Measurements from ENCODE around the gene BEND6. TPM values are rescaled to one million over a fixed set of nuclear protein-coding genes. Genes with fewer than 3 reads are reported as not detected.

The BEND6 gene
- total and polyA plus RNA-seq, 3 donors from 2014 or later = 0.87 to 1.4 (median 1.0) TPM

GRCh38 chr6:56930846-56931245 is 24.1 kb upstream of the BEND6 start:
- DNase-seq = no peak
- Histone ChIP-seq H3K9me3 (no peaks in the 10 kb centered on the region), H3K36me3 (ENCODE audit: low read depth, missing control alignments) (no peaks in the 10 kb centered on the region), H3K4me1 (no peaks in the 10 kb centered on the region), H3K27me3 (no peaks in the 10 kb centered on the region), H3K4me3 (no peak overlapping the region), H3K27ac (no peak overlapping the region)
- intact Hi-C loops (cut with DNase I; ENCODE audit: low total_unique reads) = no loop called here
- WGBS, 2 donors = 71 to 81% methylated on average over 2 of the region's 2 CpGs
- no peak for TF ChIP-seq POLR2A (IDR thresholded peaks at IDR 0.05)
- TF ChIP-seq, protein P1, sequence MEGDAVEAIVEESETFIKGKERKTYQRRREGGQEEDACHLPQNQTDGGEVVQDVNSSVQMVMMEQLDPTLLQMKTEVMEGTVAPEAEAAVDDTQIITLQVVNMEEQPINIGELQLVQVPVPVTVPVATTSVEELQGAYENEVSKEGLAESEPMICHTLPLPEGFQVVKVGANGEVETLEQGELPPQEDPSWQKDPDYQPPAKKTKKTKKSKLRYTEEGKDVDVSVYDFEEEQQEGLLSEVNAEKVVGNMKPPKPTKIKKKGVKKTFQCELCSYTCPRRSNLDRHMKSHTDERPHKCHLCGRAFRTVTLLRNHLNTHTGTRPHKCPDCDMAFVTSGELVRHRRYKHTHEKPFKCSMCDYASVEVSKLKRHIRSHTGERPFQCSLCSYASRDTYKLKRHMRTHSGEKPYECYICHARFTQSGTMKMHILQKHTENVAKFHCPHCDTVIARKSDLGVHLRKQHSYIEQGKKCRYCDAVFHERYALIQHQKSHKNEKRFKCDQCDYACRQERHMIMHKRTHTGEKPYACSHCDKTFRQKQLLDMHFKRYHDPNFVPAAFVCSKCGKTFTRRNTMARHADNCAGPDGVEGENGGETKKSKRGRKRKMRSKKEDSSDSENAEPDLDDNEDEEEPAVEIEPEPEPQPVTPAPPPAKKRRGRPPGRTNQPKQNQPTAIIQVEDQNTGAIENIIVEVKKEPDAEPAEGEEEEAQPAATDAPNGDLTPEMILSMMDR (IDR thresholded peaks at IDR 0.05) = no peak

DNA sequence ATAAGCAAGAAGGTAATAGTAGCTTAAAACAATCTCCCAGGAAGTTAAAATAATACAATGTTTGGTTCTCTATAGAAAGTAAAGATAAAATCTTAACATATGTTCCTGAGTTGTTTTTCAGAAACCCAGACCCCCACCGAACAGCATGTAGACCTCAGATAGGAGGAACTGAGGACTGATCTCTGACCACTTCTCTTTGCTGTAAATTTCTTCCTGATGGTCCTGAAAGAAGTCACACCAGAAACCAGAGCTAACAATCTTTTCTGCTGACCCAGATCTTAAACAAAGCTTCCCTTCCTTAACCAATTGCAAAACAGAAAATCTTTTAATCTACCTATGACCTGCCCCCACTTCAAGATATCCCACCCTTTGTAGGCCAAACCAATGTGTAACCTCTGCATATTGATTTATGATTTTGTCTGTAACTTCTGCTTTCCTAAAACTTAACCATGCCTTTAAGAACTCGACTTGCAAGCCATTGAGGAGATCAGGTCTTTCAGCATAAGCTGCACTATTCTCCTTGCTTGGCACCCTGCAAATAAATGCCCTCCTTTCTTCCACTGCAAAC is 21.9 kb upstream of the BEND6 start:
- DNase-seq = no peak
- Histone ChIP-seq H3K36me3 (ENCODE audit: low read depth, missing control alignments) (no peaks in the 10 kb centered on the region), H3K27me3 (no peaks in the 10 kb centered on the region), H3K4me1 (no peaks in the 10 kb centered on the region), H3K9me3 (no peaks in the 10 kb centered on the region), H3K4me3 (no peak overlapping the region), H3K27ac (no peak overlapping the region)
- TF ChIP-seq, protein P1 (IDR thresholded peaks at IDR 0.05) = no peak
- no peak for TF ChIP-seq POLR2A (IDR thresholded peaks at IDR 0.05)
- intact Hi-C loops (cut with DNase I; ENCODE audit: low total_unique reads) = no loop called here
- WGBS, 2 donors = 71 to 81% methylated on average over 2 of the region's 2 CpGs

DNA sequence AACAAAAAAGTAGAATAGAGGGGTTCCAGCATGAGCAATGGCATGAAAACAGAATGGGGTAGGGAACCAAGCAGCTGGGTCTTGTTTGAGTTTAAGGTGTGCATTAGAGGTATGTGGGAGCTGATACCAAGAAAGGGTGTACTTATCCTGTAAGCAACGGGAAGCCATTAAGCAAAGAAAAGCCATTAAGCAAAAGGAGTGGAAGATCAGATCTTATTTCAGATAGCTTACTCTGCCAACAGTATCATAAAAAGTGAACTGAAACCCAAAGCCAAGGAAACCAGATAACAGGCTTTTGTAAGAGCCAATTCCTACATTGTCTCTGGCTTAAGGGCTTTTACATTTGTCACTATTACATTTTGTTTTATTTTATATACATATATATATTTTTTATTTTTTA is 21.3 kb upstream of the BEND6 start:
- H3K4me1 ChIP-seq = no peaks in the 10 kb centered on the region
- no peaks in the 10 kb centered on the region for H3K27me3 ChIP-seq
- intact Hi-C loops (cut with DNase I; ENCODE audit: low total_unique reads) = no loop called here
- 65 to 68% methylated on average over 1 of the region's 1 CpG for WGBS, 2 donors
- DNase-seq = no peak
- no peaks in the 10 kb centered on the region for H3K36me3 ChIP-seq (ENCODE audit: low read depth, missing control alignments)
- no peak overlapping the region for H3K4me3 ChIP-seq
- H3K9me3 ChIP-seq = no peaks in the 10 kb centered on the region
- no peak overlapping the region for H3K27ac ChIP-seq
- TF ChIP-seq POLR2A (IDR thresholded peaks at IDR 0.05) = no peak
- TF ChIP-seq, protein P1 (IDR thresholded peaks at IDR 0.05) = no peak

- H3K27ac ChIP-seq = no peak overlapping the region
- WGBS, 2 donors = 93 to 94% methylated on average over 4 of the region's 4 CpGs
- H3K27me3 ChIP-seq = no peaks in the 10 kb centered on the region
- no peaks in the 10 kb centered on the region for H3K4me1 ChIP-seq
- DNase-seq = no peak
- intact Hi-C loops (cut with DNase I; ENCODE audit: low total_unique reads) = no loop called here
- no peak overlapping the region for H3K4me3 ChIP-seq
- H3K36me3 ChIP-seq (ENCODE audit: low read depth, missing control alignments) = no peaks in the 10 kb centered on the region
- TF ChIP-seq, protein P1 (IDR thresholded peaks at IDR 0.05) = no peak
- TF ChIP-seq POLR2A (IDR thresholded peaks at IDR 0.05) = no peak
- H3K9me3 ChIP-seq = no peaks in the 10 kb centered on the region
Measured at GRCh38 chr6:56934876-56935275, 20.0 kb upstream of the BEND6 start.

GRCh38 chr6:56936466-56936865 is 18.4 kb upstream of the BEND6 start:
- intact Hi-C loops (cut with DNase I; ENCODE audit: low total_unique reads) = no loop called here
- H3K27me3 ChIP-seq = no peaks in the 10 kb centered on the region
- TF ChIP-seq, protein P1 (IDR thresholded peaks at IDR 0.05) = no peak
- TF ChIP-seq POLR2A (IDR thresholded peaks at IDR 0.05) = no peak
- no peak for DNase-seq
- no peaks in the 10 kb centered on the region for H3K4me1 ChIP-seq
- 88 to 92% methylated on average over 4 of the region's 4 CpGs for WGBS, 2 donors
- no peaks in the 10 kb centered on the region for H3K9me3 ChIP-seq
- no peak overlapping the region for H3K27ac ChIP-seq
- H3K4me3 ChIP-seq = no peak overlapping the region
- no peaks in the 10 kb centered on the region for H3K36me3 ChIP-seq (ENCODE audit: low read depth, missing control alignments)

Measured in testis (tissue), 3 donors.